Right renal pelvis (tissue), 4 donors: ENCODE measurements around the gene PLD3. TPM values are rescaled to one million over a fixed set of nuclear protein-coding genes. Genes with fewer than 3 reads are reported as not detected.
A peak's percentile ranks its signal among the peaks of the same experiment; 100 is the strongest.

Experiments
- DNase-seq, 4 donors: peaks; one replicate each; pipeline ENCODE4 v3.0.0-alpha.2; 2013; ENCODE audit warnings: low read depth in 4 of 4, low spot score in 3 of 4, missing footprints in 1 of 4
- polyA plus RNA-seq, 4 donors: library from polyadenylated mRNA; unstranded; fragments of 120-200 nt; gene quantifications; one replicate each; pipeline ENCODE4 v1.2.1, GENCODE V29; 2013; ENCODE audit not compliant: insufficient read length in 4 of 4

Gene PLD3
- polyA plus RNA-seq, 4 donors, result 229 to 330 (median 257) TPM

DNA sequence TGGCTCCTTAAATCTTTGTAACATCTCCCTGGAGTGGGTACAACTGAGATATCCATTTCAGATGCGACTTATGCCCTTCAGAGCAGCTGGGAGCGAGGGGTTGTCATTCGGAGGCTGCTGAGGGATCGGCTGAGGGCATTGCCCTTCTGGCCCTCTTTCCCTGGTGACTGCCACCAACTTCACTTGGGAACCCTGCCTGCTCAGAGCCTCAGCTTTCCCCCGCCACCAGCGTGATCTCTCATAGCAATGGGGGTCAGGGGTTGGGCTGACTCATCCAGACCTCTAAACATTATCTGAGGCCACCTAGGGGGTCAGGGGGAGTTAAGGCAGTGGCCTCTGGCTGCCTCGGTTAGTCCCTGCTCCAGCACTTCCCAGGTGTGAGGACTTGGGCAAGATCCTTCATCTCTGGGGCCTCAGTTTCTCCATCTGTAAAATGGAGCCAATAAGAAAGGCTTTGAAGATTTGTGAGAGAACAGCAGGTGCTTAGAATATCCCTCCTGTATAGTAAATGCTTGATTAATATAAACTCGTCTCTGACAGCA lies 63.5 kb downstream of the PLD3 start:
- no peak for DNase-seq

DNA sequence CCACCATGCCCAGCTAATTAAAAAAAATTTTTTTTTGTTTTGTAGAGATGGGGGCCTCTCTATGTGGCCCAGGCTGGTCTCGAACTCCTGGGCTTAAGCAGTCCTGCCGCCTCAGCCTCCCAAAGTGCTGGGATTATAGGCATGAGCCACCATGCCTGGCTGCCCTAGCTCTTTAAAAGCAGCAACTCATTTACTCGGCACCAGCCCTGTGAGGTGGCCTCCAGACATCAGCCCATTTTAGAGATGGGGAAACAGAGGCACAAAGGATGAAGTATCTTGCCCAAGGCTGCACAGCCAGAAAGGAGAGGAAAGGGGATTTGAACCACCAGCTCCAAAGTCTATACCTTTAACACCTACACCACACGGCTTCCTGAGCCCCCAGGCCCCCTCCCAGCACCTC lies 64.4 kb downstream of the PLD3 start:
- DNase-seq, result no peak

DNA sequence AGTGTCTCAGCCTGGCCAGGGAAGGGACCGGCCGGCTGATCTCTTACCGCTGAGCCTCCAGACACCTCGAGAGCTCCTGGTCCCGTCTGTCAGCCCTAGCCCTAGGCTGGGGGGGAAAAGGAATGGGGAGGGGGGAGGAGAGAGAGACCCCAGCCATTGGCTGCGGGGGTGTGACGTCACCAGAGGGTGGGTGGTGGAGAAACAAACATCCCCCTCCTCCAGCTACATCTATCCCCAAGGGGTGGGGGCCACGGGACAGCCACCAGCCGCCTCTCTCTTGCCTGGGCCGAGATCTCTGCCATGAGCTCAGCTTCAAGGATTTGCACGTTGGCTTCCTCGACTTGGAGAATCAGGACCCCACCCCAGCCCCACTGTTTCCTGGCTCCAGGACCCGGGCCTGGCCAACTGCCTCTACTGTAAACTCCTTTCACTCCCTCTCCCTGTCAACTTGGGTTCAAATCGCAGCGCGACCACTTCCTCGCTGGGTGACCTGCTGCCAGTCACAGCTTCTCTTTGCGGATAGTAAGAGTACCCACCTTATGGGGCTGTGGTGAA lies 64.9 kb downstream of the PLD3 start, which contains the start of gene PRX:
TSS of gene PRX (minus strand) at position 88 of the 555 bp plus-strand sequence. CDS start 5,446 bp downstream, outside the sequence.
- no peak for DNase-seq

DNA sequence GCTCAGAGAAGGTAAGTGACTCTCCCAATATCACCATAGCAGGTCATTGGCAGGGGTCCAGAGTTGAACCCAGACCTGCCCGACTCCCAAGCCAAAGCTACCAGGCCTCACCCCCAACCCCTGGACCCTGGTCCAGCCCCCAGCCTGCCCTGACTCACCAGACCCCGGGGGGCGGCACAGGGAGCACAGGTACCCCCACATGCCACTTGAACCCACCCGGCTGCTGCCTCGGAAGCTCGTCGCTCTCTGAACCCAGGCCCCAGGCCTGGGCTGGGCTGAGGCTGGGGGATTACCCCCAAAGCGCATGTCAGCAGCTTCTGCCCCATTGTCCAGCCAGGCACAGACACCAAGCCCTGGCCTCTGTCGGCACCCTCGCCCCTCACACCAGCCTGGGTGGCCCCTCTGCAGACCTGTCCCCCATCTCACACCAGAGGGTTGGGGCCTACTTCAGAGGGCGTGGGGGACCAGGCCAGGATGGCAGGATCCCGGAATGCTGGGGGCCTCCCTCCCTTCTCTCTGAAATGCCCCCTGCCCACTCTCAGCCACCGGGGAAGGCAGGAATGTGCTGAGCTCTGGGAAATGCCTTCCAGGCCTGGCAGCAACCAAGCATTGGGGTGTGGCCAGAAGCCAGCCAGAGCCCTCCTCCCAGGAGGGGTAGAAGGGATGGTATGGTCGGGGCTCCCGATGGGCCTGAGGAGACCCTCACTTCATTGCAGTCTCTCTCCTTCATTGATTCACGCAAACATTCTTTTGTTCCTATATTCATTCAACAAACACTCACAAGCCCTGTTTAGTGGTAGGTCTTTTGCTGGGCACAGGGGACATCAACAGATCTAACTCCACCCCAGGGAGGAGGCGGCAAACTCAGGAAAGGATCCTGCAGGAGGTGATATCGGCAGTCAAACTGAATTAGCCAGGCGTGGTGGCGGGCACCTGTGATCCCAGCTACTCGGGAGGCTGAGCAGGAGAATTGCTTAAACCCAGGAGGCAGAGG lies 66.3 kb downstream of the PLD3 start:
- no peak for DNase-seq

DNA sequence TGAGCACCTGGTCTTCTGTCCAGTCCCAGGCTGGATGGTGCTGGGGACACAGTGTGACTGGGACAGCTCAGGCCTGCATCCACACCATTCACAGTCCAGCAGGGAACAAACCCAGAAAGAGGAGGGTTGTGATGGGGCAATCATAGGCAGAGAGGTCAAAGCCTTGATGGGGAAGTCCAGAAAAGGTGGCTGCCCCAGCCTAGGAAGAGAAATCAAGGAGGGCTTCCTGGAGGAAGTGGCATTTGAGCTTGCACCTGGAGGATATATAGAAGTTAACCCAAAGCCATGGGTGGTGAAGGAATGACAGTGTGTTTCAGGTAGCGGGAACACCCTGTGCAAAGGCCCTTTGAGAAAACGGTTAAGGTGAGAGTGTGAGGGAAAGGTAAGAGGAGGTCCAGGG lies 67.3 kb downstream of the PLD3 start:
- no peak for DNase-seq

DNA sequence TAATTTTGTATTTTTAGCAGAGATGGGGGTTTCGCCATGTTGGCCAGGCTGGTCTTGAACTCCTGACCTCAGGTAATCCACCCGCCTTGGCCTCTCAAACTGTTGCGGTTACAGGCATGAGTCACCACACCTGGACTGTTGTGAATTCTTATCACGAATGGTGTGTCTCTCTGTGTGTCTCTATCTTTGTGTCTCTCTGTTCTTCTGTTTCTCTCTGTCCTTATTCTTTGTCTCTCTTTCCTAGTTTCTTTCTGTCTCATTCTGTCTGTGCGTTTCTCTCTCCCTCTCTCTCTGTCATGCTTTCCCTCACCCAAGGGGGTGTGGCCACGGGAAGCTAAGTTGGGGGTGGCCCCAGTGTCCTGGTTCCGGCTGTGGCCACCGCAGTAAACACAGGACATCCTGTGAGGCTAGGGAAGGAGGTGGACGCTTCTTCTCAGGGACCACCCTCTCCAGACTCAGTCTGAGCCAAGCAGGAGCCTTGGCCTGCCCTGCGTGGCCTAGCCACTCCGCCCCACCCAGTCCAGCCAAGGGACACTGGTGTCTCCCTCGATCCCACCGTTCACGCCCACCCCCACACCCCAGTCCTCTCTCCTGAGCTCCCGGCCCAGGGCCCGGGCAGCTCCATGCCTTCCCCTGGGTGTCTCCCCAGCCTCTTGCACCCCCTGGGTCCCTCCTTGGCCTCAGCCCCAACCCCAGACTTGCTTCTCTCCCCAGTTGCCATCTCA lies 68.6 kb downstream of the PLD3 start:
- no peak for DNase-seq

DNA sequence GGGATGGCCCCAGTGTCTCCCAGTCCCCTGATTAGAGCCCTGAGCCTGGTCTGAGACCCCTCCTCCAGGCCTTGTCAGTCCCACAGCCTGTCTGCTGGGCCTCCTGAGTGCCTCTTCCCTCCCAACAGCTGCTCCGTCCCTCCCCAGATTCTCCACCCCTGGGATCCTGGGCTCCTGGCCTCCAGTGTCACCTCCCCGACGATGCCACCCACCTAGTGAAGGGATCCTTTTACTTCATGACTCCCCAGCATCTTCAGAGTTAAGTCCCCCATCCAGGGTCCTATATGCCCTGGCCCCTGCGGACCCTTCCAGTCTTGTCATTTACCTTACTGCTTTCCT lies 69.1 kb downstream of the PLD3 start:
- DNase-seq, result no peak

DNA sequence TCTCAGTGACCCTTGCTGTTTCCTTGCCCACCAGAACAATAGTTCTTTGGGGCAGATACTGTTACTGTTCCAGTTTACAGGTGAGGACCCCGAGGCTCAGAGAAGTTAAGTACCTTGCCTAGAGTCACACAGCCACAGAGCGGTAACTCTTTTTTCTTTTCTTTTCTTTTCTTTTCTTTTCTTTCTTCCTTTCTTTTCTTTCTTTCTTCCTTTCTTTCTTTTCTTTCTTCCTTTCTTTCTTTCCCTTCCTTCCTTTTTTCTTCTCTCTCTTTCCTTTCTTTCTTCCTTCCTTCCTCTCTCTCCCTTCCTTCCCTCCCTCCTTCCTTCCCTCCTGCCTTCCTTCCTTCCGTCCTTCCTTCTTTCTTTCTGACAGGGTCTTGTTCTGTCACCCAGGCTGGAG lies 69.5 kb downstream of the PLD3 start:
- no peak for DNase-seq

DNA sequence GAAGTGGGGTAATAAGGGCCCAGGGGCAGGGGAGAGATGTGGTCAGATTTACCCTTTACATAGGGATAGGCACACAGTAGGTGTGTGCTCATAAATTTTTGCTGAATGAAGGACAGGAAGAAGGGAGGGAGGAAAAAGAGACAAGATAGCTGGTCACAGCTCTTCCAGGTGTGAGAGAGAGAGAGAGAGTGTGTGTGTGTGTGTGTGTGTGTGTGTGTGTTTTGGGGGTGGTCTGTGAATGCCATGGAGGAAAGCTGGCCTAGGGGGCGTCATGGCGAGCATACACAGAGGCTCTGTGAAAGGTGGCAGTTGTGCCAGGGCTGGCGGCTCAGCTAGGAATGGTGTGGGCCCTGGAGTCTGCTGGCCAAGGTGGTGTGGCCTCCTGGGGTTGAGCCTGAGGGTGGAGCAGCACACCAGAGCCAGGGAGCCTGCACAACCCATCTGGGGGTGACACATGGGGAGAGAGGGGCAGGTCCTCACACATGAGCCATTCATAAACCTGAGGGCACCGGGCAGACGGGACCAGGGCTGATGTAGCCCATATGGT lies 70.6 kb downstream of the PLD3 start:
- DNase-seq, result no peak

DNA sequence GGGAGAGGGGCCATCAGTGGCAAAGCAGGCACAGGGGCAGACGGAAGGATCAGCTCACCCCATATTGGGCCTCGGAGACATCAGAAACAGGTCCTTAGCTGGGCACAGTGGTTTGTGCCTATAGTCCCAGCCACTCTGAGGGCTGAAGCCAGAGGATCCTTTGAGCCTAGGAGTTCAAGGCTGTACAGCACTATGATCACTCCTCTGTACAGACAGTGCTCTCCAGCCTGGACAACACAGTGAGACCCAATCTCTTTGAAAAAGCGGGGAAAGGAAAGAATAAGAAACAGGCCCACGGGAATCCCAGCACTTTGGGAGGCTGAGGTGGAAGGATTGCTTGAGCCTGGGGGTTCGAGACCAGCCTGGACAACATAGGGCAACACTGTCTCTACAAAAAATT lies 71.3 kb downstream of the PLD3 start:
- no peak for DNase-seq

DNA sequence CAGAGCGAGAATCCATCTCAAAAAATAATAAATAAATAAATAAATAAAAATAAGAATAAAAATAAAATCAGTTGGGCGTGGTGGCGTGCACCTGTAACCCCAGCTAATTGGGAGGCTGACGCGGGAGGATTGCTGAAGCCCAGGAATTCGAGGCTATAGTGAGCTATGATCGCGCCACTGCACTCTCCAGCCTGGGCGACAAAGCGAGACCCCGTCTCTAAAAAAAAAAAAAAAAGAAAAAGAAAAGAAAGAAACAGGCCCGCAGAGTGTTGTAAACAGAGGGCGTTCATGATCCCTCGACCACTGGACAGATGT lies 71.9 kb downstream of the PLD3 start:
- no peak for DNase-seq

DNA sequence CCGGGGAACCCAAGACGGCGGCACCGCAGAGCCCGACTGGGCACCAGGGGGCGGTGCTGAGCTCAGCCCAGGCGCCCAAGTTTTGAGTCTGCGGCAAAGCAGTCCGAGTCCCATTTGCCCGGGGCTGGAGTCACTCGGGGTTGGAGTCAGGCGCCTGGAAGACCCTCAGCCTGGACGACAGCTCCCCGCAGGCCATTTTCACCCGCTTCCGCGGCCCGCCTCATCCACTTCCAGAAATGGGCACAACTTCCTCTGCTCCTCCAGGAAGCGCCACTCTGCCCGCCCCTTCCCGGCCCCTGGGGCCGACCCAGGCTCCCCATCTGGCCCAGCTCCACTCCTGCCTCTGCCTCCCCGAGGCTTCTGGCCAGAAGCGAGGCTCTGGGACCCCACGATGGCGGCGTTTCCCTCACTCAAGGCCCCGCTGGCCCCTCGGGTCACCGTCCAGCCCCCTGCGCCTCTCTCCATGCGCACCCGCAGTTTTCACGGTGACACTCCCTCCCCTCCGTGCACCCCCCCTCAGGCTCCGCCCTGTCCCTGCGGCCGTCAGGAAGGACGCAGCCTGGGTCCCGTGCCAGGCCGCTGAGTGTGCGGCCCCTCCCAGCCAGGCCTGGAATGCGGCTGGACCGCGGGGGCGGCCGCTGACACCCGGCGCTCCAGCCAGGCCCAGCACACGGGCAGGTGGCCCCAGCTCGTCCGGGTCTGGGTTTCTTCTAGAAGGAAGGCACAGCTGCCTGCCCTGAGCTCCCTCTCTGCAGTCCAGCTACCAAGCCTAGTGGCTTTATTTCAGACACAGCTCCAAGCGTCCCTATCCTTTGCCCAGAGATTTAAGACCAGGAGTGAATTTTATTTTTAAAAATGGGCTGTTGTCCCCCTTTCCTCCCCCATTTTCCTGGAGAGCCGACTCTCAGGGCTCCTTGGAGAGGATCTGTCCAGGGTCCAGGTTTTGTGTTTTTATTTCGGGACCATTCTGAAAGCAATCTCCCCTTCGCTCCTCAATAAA lies 72.6 kb downstream of the PLD3 start:
- peak; percentile 74 to 91 (median 87) for DNase-seq

DNA sequence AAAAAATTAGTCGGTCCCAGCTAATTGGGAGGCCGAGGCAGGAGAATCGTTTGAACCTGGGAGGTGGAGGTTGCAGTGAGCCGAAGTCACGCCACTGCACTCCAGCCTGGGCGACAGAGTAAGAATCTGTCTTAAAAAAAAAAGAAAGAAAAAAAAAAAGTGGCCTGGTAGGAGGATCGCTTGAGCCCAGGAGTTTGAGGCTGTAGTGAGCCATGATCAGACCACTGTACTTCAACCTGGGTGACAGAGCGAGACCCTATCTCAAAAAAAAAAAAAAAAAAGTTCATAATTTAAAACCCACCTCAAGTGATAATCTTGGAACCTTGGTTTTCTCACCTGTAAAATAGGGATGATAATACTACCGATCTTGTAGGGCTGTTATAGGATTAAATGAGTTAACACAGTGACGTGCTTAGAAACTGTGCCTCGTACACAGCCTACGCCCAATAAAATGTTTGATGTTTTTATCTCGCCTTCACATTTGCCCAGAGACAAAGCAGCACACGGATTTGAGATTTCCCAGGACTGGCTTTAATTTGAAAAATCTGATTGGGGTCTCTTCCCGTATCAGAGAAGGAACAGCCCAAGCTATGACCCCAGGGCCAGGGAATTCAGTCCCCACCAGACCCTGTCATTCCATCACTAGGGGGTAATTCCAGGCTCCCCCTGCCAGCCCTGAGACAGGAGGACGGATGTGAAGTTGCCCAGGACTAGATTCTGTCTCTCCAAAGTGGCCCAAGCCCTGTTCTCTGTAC lies 73.7 kb downstream of the PLD3 start:
- DNase-seq, result no peak

DNA sequence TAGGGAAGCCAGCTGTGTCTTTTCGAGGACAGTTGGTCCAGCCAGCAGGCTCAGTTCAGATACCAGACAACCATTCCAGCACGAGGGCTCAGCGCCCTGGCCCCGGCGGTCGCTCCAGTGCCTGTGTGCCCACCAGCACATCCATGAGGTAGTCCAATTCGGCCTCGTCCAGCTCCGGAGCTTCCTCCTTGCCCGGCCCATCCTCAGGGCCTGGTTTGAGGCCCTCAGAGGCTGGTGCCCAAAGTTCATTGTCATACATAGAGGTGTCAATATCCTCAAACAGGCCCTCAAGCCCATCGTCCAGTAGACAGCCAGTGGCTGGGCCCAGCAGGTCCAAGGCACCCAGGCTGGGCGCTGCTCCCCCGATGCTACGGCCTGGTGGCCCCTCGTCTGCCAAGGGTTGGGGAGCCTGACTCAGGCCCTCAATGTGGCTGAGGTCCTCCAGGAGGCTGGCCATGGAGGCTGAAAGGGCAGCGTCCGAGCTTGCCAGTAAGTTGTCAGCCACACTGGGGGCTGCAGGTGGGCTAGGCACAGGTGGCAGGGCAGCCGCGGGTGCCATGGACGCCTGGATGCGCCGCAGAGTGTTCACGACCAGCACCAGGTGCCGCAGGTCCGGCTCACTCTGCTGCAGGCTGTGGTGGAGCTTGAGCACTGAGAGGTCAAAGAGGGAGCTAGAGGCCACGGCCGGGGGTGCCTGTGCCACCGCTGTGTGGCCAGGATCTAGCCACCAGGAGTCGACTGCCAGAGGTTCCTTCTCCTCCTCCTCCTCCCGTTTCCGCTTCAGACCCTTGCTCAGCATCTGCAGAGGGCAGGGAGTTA lies 74.5 kb downstream of the PLD3 start:
- DNase-seq, result no peak

DNA sequence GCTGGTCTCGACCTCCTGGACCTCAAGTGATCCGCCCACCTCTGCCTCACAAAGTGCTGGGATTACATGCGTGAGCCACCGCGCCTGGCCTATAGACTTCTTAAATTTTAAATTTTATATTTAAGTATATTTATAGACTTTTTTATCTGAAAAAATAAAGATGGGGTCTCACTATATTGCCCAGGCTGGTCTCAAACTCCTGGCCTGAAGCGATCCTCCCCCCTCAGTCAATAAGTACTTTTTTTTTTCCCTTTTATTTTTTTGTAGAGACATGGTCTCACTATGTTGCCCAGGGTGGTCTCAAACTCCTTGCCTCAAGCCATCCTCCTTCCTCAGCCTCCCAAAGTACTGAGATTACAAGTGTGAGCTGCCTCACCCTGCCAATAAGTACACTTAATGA lies 75.4 kb downstream of the PLD3 start:
- DNase-seq, result no peak

DNA sequence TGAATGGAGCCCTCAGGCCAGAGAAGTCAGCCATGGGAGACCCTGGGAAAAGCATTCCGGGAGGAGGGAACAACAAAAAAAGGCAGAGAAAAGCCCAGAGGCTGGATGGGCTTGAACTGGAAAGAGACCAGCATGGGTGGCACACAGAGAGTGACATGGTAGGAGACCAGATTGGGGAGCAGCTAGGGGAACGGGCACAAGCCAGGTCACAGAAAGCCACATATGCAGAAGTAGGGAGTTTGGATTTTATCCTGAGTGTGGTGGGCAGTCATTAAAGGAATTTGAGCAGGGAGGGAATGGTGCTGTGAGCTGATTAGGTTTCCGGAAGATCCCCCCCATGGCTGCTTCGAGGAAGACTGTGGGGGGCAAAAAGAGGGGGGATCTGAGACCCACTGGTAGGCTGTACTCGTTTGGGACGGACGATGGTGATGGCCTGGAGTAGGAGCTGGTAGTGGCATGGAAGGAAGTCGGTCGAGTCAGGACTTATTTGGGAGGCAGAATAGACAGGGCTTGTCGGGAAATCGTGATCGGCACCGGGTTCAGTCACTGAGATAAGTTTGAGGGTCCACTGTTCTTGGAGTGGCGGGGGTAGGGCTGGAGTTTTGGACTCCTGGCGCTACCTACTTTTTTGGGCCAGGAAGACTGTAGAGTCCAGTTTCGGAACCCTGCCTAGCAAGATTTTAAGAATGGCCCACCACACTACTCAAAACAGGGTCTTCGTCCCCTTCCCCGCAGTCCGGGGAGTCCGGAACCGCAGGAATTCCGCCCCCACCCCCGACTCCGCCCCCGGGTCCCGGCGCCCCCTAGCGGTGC lies 76.3 kb downstream of the PLD3 start:
- no peak for DNase-seq
